Naive thymus-derived CD4-positive, alpha-beta T cell (primary cell): Measurements from ENCODE around the gene ASIC2. TPM values are rescaled to one million over a fixed set of nuclear protein-coding genes. Genes with fewer than 3 reads are reported as not detected.

Experiments
- ATAC-seq: fragments of 150-1000 bp; cut with Tn5 transposase; 2 replicates; pipeline ENCODE4 v1.10.0; 2021; ENCODE audit warnings: mild to moderate bottlenecking, moderate library complexity
- CTCF ChIA-PET: fragments of 350-600 bp; sonication (Branson Sonifier 250); formaldehyde crosslinking; loops from one replicate; lab custom pipeline; 2021; ENCODE audit warnings: antibody characterized with exemption; lab: Charles Lee
- POLR2A ChIA-PET: fragments of 350-600 bp; sonication (Branson Sonifier 250); formaldehyde crosslinking; loops from one replicate; lab custom pipeline; 2021; ENCODE audit warnings: antibody characterized with exemption, inconsistent platforms; lab: Charles Lee
- DNase-seq, 9 donors: peaks; one replicate each; pipeline versions ENCODE4 v3.0.0 to v3.0.0-alpha.2; 2020 to 2022; ENCODE audit warnings: mixed read lengths in 1 of 9
- H3K27ac ChIP-seq: one replicate; pipeline ENCODE4 v1.7.0; 2013; ENCODE audit warnings: mild to moderate bottlenecking, low read depth, low read length, moderate library complexity
- H3K27me3 ChIP-seq, 2 donors: one replicate each; pipeline ENCODE4 v1.7.0; 2013; ENCODE audit warnings: low read length in 2 of 2, mild to moderate bottlenecking in 2 of 2, moderate library complexity in 2 of 2; ENCODE audit not compliant: control insufficient read depth in 2 of 2, insufficient read depth in 2 of 2
- H3K36me3 ChIP-seq, 3 experiments: 1 replicate in 2 of 3; 2 replicates in 1 of 3; pipeline ENCODE4 v1.7.0; 2013; ENCODE audit warnings: low read length in 3 of 3, mild to moderate bottlenecking in 3 of 3, moderate library complexity in 1 of 3; ENCODE audit not compliant: insufficient read depth in 3 of 3, control insufficient read depth in 2 of 3
- H3K4me1 ChIP-seq, 2 donors: one replicate each; pipeline ENCODE4 v1.7.0; 2013; ENCODE audit warnings: low read length in 2 of 2, mild to moderate bottlenecking in 2 of 2, moderate library complexity in 1 of 2; ENCODE audit not compliant: control insufficient read depth in 2 of 2, insufficient read depth in 2 of 2
- H3K4me3 ChIP-seq: 2 replicates; pipeline ENCODE4 v1.7.0; 2013; ENCODE audit warnings: mild to moderate bottlenecking, low read length
- H3K9me3 ChIP-seq, 3 experiments: 1 replicate in 2 of 3; 2 replicates in 1 of 3; pipeline ENCODE4 v1.7.0; 2013; ENCODE audit warnings: low read length in 3 of 3; ENCODE audit not compliant: control insufficient read depth in 2 of 3
- H3K27ac Mint-ChIP-seq, 9 donors: one replicate each; pipeline ENCODE4 v1.8.0; 2020 to 2022; ENCODE audit warnings: mixed read lengths in 9 of 9, mild to moderate bottlenecking in 8 of 9, moderate library complexity in 5 of 9, inconsistent platforms in 2 of 9
- H3K27me3 Mint-ChIP-seq, 5 donors: one replicate each; pipeline ENCODE4 v1.8.0; 2021 to 2022; ENCODE audit warnings: mixed read lengths in 5 of 5, mild to moderate bottlenecking in 1 of 5
- H3K36me3 Mint-ChIP-seq, 5 donors: one replicate each; pipeline ENCODE4 v1.8.0; 2020 to 2022; ENCODE audit warnings: mixed read lengths in 5 of 5, mild to moderate bottlenecking in 3 of 5, inconsistent platforms in 1 of 5
- H3K4me1 Mint-ChIP-seq, 7 donors: one replicate each; pipeline ENCODE4 v1.8.0; 2020 to 2022; ENCODE audit warnings: mixed read lengths in 7 of 7, mild to moderate bottlenecking in 3 of 7, inconsistent platforms in 1 of 7
- H3K4me3 Mint-ChIP-seq, 10 donors: one replicate each; pipeline ENCODE4 v1.8.0; 2020 to 2022; ENCODE audit warnings: mild to moderate bottlenecking in 10 of 10, mixed read lengths in 10 of 10, moderate library complexity in 6 of 10, inconsistent platforms in 2 of 10
- H3K9me3 Mint-ChIP-seq, 11 donors: one replicate each; pipeline ENCODE4 v1.8.0; 2020 to 2022; ENCODE audit warnings: mixed read lengths in 11 of 11, mild to moderate bottlenecking in 4 of 11, inconsistent platforms in 1 of 11, moderate library complexity in 1 of 11
- intact Hi-C, 2 donors: fragments of 100-400 bp; cut with micrococcal nuclease; formaldehyde crosslinking; loops; one replicate each; pipeline ENCODE4 v1.15.1; 2023
- polyA plus RNA-seq, 2 donors: library from polyadenylated mRNA; unstranded; fragments of 300-500 nt; fragmentation: Illumina TruSeq; gene quantifications; one replicate each; pipeline ENCODE4 v1.2.3, GENCODE V29; 2021
- total RNA-seq, 6 experiments: library from RNA in 5 of 6; stranded (reverse) in 5 of 6; gene quantifications; 1 replicate in 5 of 6; 2 replicates in 1 of 6; pipeline ENCODE4 v1.2.3 and lab custom pipeline; 2021 to 2026

ASIC2 gene
- total and polyA plus RNA-seq, 7 experiments from 2014 or later = not detected

DNA sequence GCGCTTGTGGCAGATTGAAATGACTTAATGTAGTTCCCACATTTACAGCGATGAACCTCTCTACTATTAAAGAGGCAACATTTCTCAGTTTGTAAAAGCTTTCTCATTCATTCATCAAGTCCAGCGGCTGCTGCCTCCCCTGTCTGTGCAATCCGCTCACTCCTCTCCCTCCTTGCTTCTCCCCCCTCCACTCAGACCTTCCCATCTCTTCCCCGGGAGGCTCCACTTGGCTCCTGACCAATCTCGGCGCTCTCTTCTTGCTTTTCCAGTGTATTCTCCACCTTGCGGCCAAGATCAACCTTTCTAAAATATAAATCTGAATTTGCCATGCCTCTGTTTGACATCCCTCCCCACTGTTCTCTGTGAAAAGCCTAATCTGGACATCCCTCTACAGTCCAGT, 117.5 kb downstream of the ASIC2 start:
- Histone ChIP-seq H3K9me3 (no peaks in the 10 kb centered on the region), H3K36me3 (no peaks in the 10 kb centered on the region), H3K4me3 (no peak overlapping the region), H3K27ac (no peak overlapping the region), H3K27me3 (no peaks in the 10 kb centered on the region), H3K4me1 (no peaks in the 10 kb centered on the region)
- H3K36me3 Mint-ChIP-seq = no peaks in the 10 kb centered on the region
- peaks cover 0 to 10% (median 0%) of the 10 kb centered on the region in 11 donors for H3K9me3 Mint-ChIP-seq
- ATAC-seq (no peak), DNase-seq (no peak)
- no peak overlapping the region for H3K4me3 Mint-ChIP-seq
- peaks cover 0 to 42% (median 14%) of the 10 kb centered on the region in 5 donors for H3K27me3 Mint-ChIP-seq
- H3K27ac Mint-ChIP-seq = no peak overlapping the region
- no peaks in the 10 kb centered on the region for H3K4me1 Mint-ChIP-seq
- ChIA-PET CTCF (no interaction called here), POLR2A (no interaction called here)
- intact Hi-C loops = no loop called here

- ATAC-seq (no peak), DNase-seq (no peak)
- Histone ChIP-seq H3K9me3 (no peaks in the 10 kb centered on the region), H3K27me3 (no peaks in the 10 kb centered on the region), H3K27ac (no peak overlapping the region), H3K4me1 (no peaks in the 10 kb centered on the region), H3K4me3 (no peak overlapping the region), H3K36me3 (no peaks in the 10 kb centered on the region)
- Mint-ChIP-seq H3K27me3 (peaks cover 4 to 45% (median 19%) of the 10 kb centered on the region in 5 donors), H3K36me3 (no peaks in the 10 kb centered on the region), H3K9me3 (peaks cover 0 to 10% (median 0%) of the 10 kb centered on the region in 11 donors), H3K4me3 (no peak overlapping the region), H3K4me1 (no peaks in the 10 kb centered on the region), H3K27ac (no peak overlapping the region)
- intact Hi-C loops = no loop called here
- ChIA-PET POLR2A (no interaction called here), CTCF (no interaction called here)
These were observed 121.2 kb downstream of the ASIC2 start for GRCh38 chr17:33171931-33172330.

DNA sequence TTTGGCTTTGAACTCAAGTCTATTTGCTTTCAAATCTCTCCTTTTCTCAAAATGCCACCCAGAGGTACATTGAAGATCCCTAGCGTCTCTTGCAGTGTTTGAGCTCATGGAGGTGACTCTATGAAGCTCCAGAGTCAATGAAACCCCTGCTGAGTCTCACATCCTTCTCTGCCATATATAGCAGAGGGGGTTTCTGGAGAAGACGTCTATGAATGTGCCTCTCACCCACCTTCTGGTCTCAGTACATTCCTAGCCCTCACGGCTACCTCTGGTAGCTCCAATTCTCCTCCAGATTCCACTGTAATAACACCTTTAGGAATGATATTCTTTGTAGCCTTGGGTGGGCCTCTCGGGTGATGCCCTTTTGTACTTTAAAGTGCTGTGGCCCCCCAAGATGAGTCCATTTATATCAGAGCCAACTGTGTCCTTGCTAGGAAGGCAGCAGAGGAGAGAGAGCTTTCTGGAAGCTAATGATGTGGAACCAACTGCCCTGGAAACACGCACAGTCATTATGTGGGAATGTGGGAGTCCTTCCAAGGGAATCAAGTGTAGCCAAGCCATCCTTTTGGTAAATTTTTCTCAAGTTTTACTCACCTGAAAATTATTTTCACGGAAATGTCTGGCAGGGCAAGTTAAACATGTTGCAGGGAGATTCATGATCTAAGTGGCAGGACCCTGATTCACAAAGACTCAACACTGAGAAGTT, 123.4 kb downstream of the ASIC2 start:
- ChIA-PET CTCF (no interaction called here), POLR2A (no interaction called here)
- DNase-seq (no peak), ATAC-seq (no peak)
- H3K9me3 Mint-ChIP-seq = peaks cover 0 to 10% (median 0%) of the 10 kb centered on the region in 11 donors
- H3K4me1 ChIP-seq = no peaks in the 10 kb centered on the region
- no peak overlapping the region for H3K4me3 Mint-ChIP-seq
- intact Hi-C loops = no loop called here
- H3K9me3 ChIP-seq = no peaks in the 10 kb centered on the region
- no peak overlapping the region for H3K4me3 ChIP-seq
- H3K36me3 ChIP-seq = no peaks in the 10 kb centered on the region
- no peak overlapping the region for H3K27ac ChIP-seq
- H3K4me1 Mint-ChIP-seq = no peaks in the 10 kb centered on the region
- H3K27me3 Mint-ChIP-seq = peaks cover 4 to 35% (median 25%) of the 10 kb centered on the region in 5 donors
- H3K27me3 ChIP-seq = no peaks in the 10 kb centered on the region
- H3K36me3 Mint-ChIP-seq = no peaks in the 10 kb centered on the region
- H3K27ac Mint-ChIP-seq = no peak overlapping the region

DNA sequence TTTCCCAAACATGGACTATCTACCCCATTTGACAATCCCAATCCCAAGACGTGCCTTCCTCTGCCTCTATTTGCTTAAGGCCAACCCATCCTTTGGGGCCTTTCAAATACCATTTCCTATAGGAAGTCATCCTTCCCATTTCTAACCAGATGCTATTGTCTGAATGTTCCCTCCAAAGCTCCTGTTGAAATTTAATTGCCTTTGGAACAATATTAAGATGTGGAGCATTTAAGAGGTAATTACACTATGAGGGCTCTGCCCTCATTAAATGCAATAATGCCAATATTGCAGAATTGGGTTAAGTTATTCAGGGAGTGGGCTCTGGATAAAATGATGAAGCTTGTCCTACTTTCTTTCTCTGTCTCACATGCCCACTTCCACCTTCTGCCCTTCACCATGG, 125.4 kb downstream of the ASIC2 start:
- H3K36me3 ChIP-seq = no peaks in the 10 kb centered on the region
- H3K27me3 ChIP-seq = no peaks in the 10 kb centered on the region
- H3K4me1 Mint-ChIP-seq = no peaks in the 10 kb centered on the region
- no peak overlapping the region for H3K4me3 Mint-ChIP-seq
- no peaks in the 10 kb centered on the region for H3K4me1 ChIP-seq
- H3K27ac ChIP-seq = no peak overlapping the region
- CTCF ChIA-PET = no interaction called here
- peaks cover 0 to 10% (median 0%) of the 10 kb centered on the region in 11 donors for H3K9me3 Mint-ChIP-seq
- no peak overlapping the region for H3K27ac Mint-ChIP-seq
- no peak for ATAC-seq
- POLR2A ChIA-PET = no interaction called here
- H3K4me3 ChIP-seq = no peak overlapping the region
- intact Hi-C loops = no loop called here
- peaks cover 4 to 50% (median 23%) of the 10 kb centered on the region in 5 donors for H3K27me3 Mint-ChIP-seq
- no peaks in the 10 kb centered on the region for H3K9me3 ChIP-seq
- no peaks in the 10 kb centered on the region for H3K36me3 Mint-ChIP-seq
- DNase-seq = no peak

DNA sequence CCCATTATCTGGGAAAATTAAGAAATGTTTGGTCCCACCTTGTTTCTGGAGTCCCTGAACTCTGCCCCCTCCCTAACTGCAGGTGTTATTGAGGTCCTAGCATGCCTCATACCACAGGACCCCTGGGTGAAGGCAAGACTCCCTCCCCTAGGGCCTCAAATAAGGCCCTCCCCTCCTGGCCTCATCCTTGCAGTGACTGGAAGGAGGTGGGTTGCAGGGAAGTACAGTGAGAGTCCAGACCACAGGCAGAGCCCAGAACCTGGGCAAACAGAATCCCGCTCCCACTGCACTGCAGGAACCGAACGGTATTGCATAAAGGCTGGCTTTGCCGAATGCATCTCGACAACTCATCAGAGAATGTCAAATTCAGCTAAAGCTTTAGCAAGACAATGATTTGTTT, 126.6 kb downstream of the ASIC2 start:
- POLR2A ChIA-PET = no interaction called here
- DNase-seq = no peak
- Mint-ChIP-seq H3K36me3 (no peaks in the 10 kb centered on the region), H3K4me3 (no peak overlapping the region), H3K27ac (no peak overlapping the region), H3K4me1 (no peaks in the 10 kb centered on the region), H3K9me3 (peaks cover 0 to 4% (median 0%) of the 10 kb centered on the region in 11 donors), H3K27me3 (peaks cover 4 to 54% (median 25%) of the 10 kb centered on the region in 5 donors)
- no peaks in the 10 kb centered on the region for H3K27me3 ChIP-seq
- no peak for ATAC-seq
- no peak overlapping the region for H3K27ac ChIP-seq
- intact Hi-C loops = no loop called here
- H3K4me3 ChIP-seq = no peak overlapping the region
- H3K36me3 ChIP-seq = no peaks in the 10 kb centered on the region
- CTCF ChIA-PET = no interaction called here
- no peaks in the 10 kb centered on the region for H3K4me1 ChIP-seq
- H3K9me3 ChIP-seq = no peaks in the 10 kb centered on the region

DNA sequence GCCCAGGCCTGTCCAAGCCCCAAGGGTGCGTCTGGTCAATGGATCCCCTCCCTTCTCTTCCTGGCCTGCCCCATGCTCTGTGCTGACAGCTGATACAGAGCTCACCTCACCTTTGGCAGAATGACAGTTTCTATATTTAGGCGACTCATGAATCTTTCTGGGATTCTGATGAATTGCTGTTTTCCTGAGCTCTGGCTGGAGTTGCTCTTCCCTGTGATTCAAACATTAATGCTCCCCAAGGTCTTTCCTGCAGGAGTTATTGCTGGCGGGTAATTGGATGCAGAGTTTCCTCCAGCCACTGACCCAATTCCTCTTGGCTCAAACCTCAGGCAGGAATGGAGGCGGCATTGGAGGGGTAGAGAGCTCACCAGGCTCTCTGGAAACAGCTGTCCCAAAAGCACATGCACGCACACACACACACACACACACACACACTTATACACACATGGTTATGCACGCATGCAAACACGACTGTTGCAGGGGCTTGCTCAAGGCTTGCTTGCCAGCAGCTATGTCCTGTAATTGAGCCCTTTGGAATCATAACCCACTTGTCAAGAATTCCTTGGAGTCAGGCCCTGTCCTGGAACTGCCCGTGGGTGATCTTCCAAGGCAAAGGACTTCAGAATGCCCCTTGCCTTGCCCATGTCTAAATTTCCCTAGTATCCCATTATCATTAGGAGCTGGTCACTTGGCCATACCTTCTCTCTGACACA, 128.8 kb downstream of the ASIC2 start:
- CTCF ChIA-PET = no interaction called here
- no peak for DNase-seq
- no peak overlapping the region for H3K27ac Mint-ChIP-seq
- POLR2A ChIA-PET = no interaction called here
- intact Hi-C loops = no loop called here
- no peaks in the 10 kb centered on the region for H3K4me1 Mint-ChIP-seq
- no peak overlapping the region for H3K4me3 Mint-ChIP-seq
- Histone ChIP-seq H3K36me3 (no peaks in the 10 kb centered on the region), H3K4me1 (no peaks in the 10 kb centered on the region), H3K9me3 (no peaks in the 10 kb centered on the region), H3K4me3 (no peak overlapping the region), H3K27me3 (no peaks in the 10 kb centered on the region), H3K27ac (no peak overlapping the region)
- ATAC-seq = no peak
- H3K27me3 Mint-ChIP-seq = peaks cover 4 to 57% (median 28%) of the 10 kb centered on the region in 5 donors
- H3K9me3 Mint-ChIP-seq = no peaks in the 10 kb centered on the region
- no peaks in the 10 kb centered on the region for H3K36me3 Mint-ChIP-seq
